HG03469 (cell line): ENCODE data around the gene NAPA.

Source experiments
- ATAC-seq: cut with Tn5 transposase; IDR thresholded peaks from one replicate; pipeline ENCODE4 v1.9.1; 2021; ENCODE audit warnings: mild to moderate bottlenecking, moderate library complexity, moderate number of reproducible peaks; ENCODE audit not compliant: unreplicated experiment

NAPA gene

DNA sequence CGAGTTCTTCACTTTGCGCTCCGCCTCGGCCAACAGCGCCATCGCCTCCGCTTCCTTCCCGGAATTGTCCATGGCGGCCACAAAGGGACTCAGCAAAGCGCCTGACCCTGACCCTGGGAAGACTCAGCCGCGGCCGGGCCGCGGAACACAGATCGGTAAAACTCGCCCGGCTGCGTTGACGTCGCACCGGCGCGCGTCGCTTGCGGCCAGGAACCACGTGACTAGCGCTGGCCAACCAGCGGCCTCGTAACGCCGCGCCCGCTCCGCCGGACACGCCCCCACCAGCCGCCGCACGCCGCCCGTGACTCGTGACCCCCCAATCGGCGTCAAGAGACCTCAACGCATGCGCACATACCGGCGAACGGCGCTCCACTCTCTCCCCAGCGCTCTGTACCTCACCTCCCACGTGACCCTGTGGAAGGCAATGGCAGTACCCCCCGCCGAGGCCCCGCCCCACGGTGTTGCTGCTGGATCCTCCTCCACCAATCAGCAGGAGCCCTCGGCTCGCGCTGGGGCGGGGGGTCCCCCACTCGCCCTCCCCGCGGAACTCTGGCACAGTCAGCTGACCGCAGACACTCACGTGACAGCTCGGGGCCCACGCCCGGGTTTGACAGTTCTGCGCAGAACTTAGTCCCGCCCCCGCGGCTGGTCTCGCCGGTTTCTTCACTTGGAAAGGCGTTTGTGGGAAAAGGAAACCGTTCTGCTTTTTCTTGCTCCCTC lies at the start of gene NAPA:
TSS of gene NAPA (minus strand) at position 195 of the 720 bp plus-strand sequence. CDS start at position 72, 123 bp downstream.
- peak; percentile 56 for ATAC-seq

GRCh38 chr19:47564081-47564480 lies 49.2 kb upstream of the NAPA start:
- no peak for ATAC-seq

DNA sequence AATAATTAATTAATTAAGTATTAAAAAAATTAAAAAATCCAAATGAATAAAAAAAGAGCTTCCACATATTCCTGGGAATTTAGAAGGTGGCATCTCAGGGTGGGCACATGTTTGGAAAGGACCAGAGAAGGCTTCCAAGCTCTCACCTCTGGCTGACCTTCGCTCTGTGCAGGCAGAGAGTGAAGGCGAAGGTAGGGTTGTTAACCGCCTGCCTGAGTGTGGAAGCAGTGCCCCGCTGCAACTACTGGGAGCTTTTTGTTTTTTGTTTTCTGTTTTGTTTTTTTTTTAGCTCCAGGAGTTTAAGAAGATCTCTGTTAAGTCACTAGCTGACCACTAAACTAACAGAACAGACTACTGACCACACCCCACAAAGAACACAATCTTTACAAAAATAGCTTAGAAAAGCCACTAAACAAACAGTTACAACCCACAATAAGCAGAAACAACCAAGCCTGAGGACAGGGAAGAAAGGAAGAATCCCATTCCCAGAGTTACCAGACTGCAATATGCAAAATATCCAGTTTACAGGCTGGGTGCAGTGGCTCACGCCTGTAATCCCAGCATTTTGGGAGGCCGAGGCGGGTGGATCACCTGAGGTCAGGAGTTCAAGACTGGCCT lies 46.7 kb upstream of the NAPA start:
- ATAC-seq = no peak

- ATAC-seq = no peak
Observed at GRCh38 chr19:47560999-47561398, 46.1 kb upstream of the NAPA start.

DNA sequence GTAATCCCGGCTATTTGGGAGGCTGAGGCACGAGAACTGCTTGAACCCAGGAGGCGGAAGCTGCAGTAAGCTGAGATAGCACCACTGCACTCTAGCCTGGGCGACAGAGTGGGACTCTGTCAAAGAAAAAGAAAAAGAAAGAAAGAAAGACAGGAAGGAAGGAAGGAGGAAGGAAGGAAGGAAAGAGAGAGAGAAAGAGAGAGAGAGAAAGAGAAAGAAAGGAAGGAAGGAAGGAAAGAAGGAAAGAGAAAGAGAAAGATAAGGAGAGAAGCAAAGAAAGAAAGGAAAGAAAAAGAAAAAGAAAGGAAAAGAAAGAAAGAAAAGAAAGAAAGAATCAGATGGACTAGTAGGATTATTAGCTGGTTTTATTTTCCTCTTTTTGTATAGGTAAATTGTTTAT lies 35.3 kb upstream of the NAPA start:
- ATAC-seq = no peak

DNA sequence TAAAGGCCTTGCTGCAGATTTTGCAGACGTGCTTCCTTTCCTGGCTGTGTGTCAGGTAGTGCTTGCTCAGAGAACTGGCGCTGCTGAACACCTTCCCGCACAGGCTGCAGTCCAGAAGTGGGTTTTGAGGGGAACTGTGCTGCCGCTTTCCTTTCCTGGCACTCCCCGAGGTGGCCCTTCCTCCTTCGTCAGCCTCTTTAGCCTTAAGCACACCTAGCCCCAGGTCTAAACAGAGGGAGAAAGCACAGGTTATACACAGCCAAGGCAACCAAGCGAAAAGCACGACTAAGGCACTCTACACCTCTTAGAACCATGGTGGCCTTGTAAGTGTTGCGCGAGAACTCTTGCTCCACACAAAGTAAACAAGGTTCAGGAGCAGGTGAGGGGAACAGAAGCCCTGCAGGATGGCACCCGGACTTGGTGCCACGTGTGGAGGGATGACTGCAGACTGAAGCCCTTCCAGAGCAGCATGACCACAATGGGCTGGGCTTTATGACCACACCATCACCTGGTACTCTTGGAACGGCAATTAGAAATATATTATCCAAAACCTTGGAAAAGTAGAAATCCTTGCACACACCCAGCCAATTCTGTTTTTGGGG lies 34.5 kb upstream of the NAPA start:
- no peak for ATAC-seq

DNA sequence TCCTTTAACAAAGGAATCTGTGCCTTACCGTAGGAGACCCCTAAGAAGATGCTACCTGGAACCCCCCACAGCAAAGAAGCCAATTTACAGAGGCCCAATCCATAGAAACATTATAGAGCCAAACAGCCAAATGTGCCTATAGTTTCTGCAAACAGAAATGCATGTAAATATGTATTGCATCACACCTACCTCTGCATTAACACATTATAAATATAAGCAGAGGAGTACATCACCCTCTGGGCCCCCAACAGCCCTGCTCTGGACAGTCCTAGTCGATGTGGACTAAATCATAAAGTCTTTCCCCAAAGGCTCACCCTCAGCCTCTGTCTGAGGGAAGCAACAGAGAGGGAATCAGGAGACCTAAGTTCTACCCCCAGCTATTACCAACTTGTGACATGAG lies 32.3 kb upstream of the NAPA start:
- ATAC-seq = no peak

- ATAC-seq = no peak
Observed at GRCh38 chr19:47545061-47545948, 30.4 kb upstream of the NAPA start.

DNA sequence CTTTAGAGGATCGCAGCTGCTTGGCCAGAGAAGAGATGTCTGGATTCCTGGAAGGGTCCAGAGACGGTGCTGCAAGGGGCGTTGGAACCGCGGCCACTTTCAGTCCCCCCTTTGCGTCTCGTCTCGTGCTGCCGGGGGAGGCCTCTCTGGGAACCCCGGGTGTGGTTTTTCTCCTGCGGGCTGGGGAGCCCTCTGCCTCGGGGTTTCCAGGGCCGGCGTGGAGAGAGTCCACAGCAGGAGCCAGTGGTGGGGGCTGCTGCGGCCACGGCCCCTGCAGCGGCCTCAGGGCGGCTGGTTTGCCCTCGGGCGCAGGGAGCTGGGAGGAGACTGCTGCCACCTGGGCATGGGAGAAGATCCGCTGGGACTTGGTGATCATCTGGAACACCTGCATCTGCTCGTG lies 29.6 kb upstream of the NAPA start:
- no peak for ATAC-seq

- ATAC-seq = no peak
Observed at GRCh38 chr19:47544075-47544474, 29.2 kb upstream of the NAPA start.

GRCh38 chr19:47542030-47542475 lies 27.2 kb upstream of the NAPA start:
- ATAC-seq = no peak

- ATAC-seq = no peak
Observed at GRCh38 chr19:47541518-47541917, 26.7 kb upstream of the NAPA start.

DNA sequence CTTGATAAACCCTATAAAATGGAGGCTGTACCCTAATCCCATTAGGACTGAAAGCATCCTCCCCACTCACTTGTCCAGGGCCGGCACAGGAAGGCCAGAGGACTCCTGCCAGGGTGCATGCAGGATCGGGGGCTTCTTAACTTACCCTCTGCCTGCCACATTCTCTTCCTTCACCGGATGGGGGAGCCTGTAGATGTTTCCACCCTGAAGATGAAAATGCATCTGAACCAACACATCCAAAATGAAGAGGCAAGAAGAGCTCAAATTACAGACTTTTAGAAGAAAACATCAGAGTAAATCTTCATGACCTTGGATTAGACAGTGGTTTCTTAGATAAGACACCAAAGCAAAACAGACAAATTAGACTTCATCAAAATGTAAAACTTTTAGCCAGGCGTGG lies 25.9 kb upstream of the NAPA start:
- no peak for ATAC-seq

- ATAC-seq = no peak
Observed at GRCh38 chr19:47539747-47540311, 25.0 kb upstream of the NAPA start.

DNA sequence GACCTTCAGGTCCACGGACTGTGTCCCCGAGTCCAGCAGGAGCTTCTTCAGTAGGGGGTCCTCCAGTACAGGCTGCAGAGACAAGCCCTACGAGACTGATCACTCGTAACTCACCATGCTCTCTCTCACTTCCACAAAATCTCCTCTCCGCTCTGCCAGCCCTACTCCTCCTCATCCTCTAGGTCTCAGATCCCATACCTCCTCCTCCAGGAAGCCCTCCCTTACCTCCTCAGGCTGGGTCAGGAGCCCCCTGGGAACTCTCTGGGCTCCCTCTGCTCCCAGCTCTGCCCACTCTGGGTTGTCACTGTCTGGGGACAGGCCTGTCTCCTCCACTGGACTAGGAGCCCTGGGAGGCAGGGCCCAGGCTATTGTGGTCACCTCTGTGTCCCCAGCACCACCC lies 23.9 kb upstream of the NAPA start:
- no peak for ATAC-seq

GRCh38 chr19:47537493-47537892 lies 22.6 kb upstream of the NAPA start:
- no peak for ATAC-seq

- ATAC-seq = no peak
Observed at GRCh38 chr19:47534628-47535027, 19.8 kb upstream of the NAPA start.

DNA sequence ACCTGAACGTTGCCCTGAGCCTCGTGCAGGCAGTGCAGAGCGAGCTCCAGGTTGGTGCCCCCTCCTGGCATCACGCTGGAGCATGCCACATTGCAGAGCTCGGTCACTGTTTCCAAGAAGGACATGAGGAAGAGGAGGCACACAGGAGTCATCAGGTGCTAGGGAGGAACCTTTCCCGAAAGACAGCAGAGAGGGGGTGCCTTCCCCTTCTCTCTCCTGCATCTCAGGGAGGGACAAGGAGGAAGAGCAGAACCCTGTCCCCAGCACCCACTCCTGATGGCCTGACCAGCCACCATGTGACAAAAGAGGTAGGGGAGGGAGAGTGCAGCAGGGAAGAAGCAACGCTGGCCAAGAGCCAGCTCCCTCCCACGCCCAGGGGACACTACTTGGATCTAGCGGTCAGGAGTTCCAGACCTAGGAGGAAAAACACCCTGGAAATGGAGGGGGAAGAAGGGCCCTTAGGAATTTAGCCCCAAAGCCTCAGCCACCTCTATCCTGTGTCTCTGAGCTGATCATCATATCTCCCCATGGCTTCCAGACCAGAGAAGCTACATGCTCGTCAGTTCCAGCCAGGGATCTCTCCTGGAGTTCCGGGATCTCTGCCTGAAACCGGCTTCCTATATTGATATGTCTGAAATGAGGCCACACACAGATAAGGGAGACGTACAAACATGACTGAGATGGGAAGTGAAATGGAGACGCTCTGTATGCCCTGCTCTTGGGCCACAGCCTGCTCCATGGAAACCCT lies 17.0 kb upstream of the NAPA start:
- ATAC-seq = no peak

DNA sequence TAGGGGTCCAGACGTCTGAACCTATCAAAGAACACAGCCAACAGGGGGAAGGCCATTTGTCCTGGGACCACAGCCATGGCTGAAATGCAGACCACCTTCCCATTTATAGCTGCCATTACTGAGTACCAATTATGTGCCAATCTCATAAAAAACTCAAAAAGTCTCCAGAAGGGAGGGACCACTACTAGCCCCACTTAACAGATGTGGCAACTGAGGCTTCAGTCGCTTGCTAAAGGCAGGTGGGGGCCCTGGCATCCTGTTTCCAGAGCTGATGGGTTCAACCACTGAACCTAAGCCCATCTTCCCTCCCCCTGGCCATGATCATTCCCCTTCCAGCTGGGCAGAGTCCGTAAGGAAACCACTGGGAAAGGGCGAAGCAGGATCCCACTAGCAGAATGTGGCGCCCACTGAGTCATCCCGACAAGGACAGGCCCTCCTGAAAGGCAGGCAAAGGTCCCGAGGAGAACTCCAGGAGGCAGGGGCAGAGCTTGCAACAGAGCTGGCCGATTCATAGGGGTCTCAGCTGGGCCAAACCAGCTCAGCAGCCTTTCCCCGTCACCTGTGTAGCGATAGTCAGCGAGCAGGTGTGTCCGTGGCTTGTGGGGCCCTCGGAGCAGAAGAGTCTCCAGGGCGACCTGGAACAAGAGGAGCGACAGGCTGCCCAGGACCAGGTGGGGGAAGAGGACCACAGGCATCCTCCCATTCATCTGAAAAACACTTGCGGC lies 14.3 kb upstream of the NAPA start:
- ATAC-seq = no peak

GRCh38 chr19:47526798-47527197 lies 11.9 kb upstream of the NAPA start:
- ATAC-seq = no peak
